Measurements from ENCODE around the gene HMGCS1.

Gene HMGCS1

DNA sequence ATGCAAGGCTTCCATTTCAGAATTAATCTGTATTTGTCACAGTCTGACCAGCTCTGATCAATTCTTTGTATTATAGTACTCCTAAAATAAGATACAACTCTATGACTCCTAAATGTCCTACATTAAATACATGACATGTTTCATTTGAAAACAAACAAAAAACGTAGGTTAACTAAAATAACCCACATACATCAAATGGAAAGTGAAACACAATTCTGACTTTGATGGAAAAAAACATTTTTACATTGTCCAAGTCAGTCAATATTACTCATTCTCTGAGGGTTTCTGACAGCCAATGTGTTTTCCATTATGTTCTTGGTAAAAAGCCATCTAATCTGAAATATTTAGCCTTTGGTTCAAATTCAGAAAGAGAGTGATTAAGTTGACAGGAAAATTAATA is 8.7 kb downstream of the HMGCS1 start:
- Histone ChIP-seq H3K36me3 (replicated peaks) (peaks cover 3% of the 10 kb centered on the region), H3K4me3 (ENCODE audit: low read depth, low read length) (no peak overlapping the region), H3K27ac (no peak overlapping the region), H3K27me3 (replicated peaks) (no peaks in the 10 kb centered on the region)
- TF ChIP-seq, protein P1, sequence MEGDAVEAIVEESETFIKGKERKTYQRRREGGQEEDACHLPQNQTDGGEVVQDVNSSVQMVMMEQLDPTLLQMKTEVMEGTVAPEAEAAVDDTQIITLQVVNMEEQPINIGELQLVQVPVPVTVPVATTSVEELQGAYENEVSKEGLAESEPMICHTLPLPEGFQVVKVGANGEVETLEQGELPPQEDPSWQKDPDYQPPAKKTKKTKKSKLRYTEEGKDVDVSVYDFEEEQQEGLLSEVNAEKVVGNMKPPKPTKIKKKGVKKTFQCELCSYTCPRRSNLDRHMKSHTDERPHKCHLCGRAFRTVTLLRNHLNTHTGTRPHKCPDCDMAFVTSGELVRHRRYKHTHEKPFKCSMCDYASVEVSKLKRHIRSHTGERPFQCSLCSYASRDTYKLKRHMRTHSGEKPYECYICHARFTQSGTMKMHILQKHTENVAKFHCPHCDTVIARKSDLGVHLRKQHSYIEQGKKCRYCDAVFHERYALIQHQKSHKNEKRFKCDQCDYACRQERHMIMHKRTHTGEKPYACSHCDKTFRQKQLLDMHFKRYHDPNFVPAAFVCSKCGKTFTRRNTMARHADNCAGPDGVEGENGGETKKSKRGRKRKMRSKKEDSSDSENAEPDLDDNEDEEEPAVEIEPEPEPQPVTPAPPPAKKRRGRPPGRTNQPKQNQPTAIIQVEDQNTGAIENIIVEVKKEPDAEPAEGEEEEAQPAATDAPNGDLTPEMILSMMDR (IDR thresholded peaks at IDR 0.05; ENCODE audit: low read depth, low read length, missing control alignments) = no peak
- no peak for DNase-seq
- in situ Hi-C loops (cut with HindIII; ENCODE audit: low pct_ligation_motif_present, low sequenced_read_pairs) = no loop called here

DNA sequence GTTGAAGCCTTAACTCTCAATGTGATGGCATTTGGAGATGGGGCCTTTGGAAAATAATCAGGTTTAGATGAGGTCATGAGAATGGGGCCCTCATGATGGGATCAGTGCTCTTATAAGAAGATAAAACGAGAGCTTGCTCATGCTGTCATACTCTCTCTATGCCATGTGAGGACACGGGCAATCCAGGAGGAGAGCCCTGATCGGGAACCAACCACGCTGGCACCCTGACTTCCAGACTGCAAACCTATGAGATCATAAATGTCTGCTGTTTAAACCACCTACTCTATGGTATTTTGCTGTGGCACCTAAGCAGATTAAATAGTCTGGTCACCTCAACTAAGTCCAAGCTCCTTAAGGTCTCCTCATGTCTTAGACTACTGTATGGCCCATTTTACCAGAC is 10.0 kb downstream of the HMGCS1 start:
- no peak for DNase-seq
- H3K4me3 ChIP-seq (ENCODE audit: low read depth, low read length) = no peak overlapping the region
- no peak overlapping the region for H3K27ac ChIP-seq
- TF ChIP-seq, protein P1 (IDR thresholded peaks at IDR 0.05; ENCODE audit: low read depth, low read length, missing control alignments) = no peak
- no peaks in the 10 kb centered on the region for H3K27me3 ChIP-seq (replicated peaks)
- in situ Hi-C loops (cut with HindIII; ENCODE audit: low pct_ligation_motif_present, low sequenced_read_pairs) = no loop called here
- H3K36me3 ChIP-seq (replicated peaks) = peaks cover 8% of the 10 kb centered on the region

DNA sequence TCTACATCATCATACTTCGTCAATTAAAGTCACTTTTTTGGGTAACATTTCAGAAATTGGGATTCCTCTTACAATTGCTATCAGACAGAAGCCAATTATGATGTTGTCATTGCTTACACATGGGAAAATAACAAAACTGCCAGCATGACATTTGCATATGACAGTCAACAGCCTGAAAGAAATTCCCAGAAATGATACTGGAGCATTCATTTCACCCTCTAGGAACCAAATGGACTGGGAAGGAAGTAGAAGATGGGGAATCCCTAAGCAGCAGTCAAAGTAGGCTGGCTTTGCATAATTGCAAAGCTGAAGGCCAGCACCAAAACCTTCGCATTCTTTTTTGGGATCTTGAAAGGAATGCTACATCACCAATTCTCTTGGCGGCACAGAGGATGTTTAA is 10.7 kb downstream of the HMGCS1 start:
- Histone ChIP-seq H3K27me3 (replicated peaks) (no peaks in the 10 kb centered on the region), H3K4me3 (ENCODE audit: low read depth, low read length) (no peak overlapping the region), H3K27ac (no peak overlapping the region), H3K36me3 (replicated peaks) (peaks cover 14% of the 10 kb centered on the region)
- TF ChIP-seq, protein P1 (IDR thresholded peaks at IDR 0.05; ENCODE audit: low read depth, low read length, missing control alignments) = no peak
- no peak for DNase-seq
- in situ Hi-C loops (cut with HindIII; ENCODE audit: low pct_ligation_motif_present, low sequenced_read_pairs) = no loop called here

DNA sequence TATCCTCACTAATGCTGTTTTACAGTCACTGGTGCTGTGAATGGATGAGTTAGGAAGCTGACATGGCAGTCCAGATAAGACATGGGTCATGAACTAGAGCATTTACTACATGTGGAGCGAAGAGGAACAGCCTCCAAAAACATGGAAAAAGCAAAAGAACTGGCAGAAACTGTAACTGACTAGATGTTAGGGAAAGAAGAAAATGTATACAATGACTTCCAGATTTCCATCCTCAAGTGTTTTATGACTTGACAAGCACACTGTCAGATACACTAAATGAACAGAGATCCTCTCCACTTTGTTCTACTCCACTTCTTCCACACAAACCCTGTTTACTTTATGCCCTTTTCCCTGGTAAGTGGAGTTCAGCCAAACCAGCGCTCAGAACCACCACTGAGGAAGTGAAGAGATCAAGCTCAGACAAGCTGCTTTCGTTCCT is 11.5 kb downstream of the HMGCS1 start:
- no peak overlapping the region for H3K4me3 ChIP-seq (ENCODE audit: low read depth, low read length)
- no peaks in the 10 kb centered on the region for H3K27me3 ChIP-seq (replicated peaks)
- peaks cover 22% of the 10 kb centered on the region for H3K36me3 ChIP-seq (replicated peaks)
- in situ Hi-C loops (cut with HindIII; ENCODE audit: low pct_ligation_motif_present, low sequenced_read_pairs) = no loop called here
- no peak for DNase-seq
- TF ChIP-seq, protein P1 (IDR thresholded peaks at IDR 0.05; ENCODE audit: low read depth, low read length, missing control alignments) = no peak
- no peak overlapping the region for H3K27ac ChIP-seq

DNA sequence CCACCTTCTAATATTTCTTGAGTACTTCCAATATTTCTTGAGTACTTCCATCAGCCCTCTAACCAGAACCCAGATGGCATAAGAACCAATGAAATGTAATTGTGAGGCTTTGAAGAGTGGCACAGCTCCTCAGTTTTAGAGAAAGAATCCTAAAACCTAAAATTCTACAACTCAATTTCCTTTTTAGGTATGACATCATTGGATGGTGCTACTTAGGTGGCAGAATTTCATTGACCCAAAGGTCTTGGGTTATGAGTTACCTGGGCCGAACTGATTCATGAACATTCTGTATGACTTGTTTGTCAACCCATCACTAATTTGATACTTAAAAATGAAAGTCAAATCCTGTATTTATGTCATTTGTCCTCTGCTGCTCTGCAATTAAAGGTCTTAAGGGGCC is 13.1 kb downstream of the HMGCS1 start:
- in situ Hi-C loops (cut with HindIII; ENCODE audit: low pct_ligation_motif_present, low sequenced_read_pairs) = no loop called here
- no peaks in the 10 kb centered on the region for H3K27me3 ChIP-seq (replicated peaks)
- no peak overlapping the region for H3K27ac ChIP-seq
- TF ChIP-seq, protein P1 (IDR thresholded peaks at IDR 0.05; ENCODE audit: low read depth, low read length, missing control alignments) = no peak
- DNase-seq = no peak
- no peak overlapping the region for H3K4me3 ChIP-seq (ENCODE audit: low read depth, low read length)
- H3K36me3 ChIP-seq (replicated peaks) = peaks cover 32% of the 10 kb centered on the region

DNA sequence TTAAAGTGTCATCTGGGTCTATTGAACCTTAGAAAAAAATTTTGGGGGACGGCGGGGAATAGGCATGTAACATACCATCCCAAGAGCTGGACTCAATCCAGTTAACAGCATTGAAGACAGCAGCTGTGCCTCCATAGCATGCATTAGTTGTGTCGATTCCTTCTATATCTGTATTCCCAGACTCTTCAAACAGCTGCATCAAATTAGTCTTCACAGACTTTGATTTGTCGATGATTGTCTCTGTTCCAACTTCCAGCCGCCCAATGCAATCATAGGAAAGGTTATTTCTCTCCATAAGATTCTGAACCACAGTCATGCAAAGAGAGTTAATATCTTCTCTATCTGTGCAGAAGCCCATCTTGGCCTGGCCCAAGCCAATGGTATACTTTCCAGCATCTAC is 14.8 kb downstream of the HMGCS1 start:
- no peak for DNase-seq
- Histone ChIP-seq H3K27ac (no peak overlapping the region), H3K4me3 (ENCODE audit: low read depth, low read length) (no peak overlapping the region), H3K27me3 (replicated peaks) (no peaks in the 10 kb centered on the region), H3K36me3 (replicated peaks) (peaks cover 39% of the 10 kb centered on the region)
- in situ Hi-C loops (cut with HindIII; ENCODE audit: low pct_ligation_motif_present, low sequenced_read_pairs) = no loop called here
- TF ChIP-seq, protein P1 (IDR thresholded peaks at IDR 0.05; ENCODE audit: low read depth, low read length, missing control alignments) = no peak

Measured in brain microvascular endothelial cell (primary cell).